ENCODE data around the gene KATNB1.

Gene KATNB1

GRCh38 chr16:57751539-57752202 lies 16.1 kb downstream of the KATNB1 start:
- TF ChIP-seq, protein P1, sequence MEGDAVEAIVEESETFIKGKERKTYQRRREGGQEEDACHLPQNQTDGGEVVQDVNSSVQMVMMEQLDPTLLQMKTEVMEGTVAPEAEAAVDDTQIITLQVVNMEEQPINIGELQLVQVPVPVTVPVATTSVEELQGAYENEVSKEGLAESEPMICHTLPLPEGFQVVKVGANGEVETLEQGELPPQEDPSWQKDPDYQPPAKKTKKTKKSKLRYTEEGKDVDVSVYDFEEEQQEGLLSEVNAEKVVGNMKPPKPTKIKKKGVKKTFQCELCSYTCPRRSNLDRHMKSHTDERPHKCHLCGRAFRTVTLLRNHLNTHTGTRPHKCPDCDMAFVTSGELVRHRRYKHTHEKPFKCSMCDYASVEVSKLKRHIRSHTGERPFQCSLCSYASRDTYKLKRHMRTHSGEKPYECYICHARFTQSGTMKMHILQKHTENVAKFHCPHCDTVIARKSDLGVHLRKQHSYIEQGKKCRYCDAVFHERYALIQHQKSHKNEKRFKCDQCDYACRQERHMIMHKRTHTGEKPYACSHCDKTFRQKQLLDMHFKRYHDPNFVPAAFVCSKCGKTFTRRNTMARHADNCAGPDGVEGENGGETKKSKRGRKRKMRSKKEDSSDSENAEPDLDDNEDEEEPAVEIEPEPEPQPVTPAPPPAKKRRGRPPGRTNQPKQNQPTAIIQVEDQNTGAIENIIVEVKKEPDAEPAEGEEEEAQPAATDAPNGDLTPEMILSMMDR (IDR thresholded peaks at IDR 0.05; ENCODE audit: low read depth, low read length): no peak
- DNase-seq (ENCODE audit: extremely low read depth, low read depth): no peak

DNA sequence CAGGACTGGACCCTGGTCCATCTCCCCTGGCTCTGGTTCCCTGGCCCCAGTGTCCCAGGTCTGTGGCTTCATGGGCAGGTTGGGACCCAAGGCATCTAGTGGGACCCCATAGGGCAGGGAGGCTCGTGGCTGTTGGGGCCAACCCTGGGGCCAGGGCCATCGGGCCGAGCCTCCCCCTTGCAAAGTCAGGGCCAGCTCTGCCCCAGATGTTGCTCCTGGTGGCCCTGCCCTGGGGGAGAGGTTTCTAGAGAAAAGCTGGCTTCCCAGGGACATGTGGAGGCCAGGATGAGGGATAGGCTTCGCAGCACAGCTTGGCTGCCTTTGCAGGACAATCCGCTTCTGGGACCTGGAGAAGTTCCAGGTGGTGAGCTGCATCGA lies 16.6 kb downstream of the KATNB1 start:
- TF ChIP-seq, protein P1 (IDR thresholded peaks at IDR 0.05; ENCODE audit: low read depth, low read length): no peak
- no peak for DNase-seq (ENCODE audit: extremely low read depth, low read depth)

GRCh38 chr16:57752581-57753447 lies 17.2 kb downstream of the KATNB1 start:
- TF ChIP-seq, protein P1 (IDR thresholded peaks at IDR 0.05; ENCODE audit: low read depth, low read length): no peak
- no peak for DNase-seq (ENCODE audit: extremely low read depth, low read depth)

- TF ChIP-seq, protein P1 (IDR thresholded peaks at IDR 0.05; ENCODE audit: low read depth, low read length): no peak
- no peak for DNase-seq (ENCODE audit: extremely low read depth, low read depth)
These were observed 18.1 kb downstream of the KATNB1 start for GRCh38 chr16:57753448-57754353.

- no peak for DNase-seq (ENCODE audit: extremely low read depth, low read depth)
These were observed 18.9 kb downstream of the KATNB1 start for GRCh38 chr16:57754354-57755060.

GRCh38 chr16:57755061-57755684 lies 19.6 kb downstream of the KATNB1 start:
- DNase-seq (ENCODE audit: extremely low read depth, low read depth): no peak
- TF ChIP-seq, protein P1 (IDR thresholded peaks at IDR 0.05; ENCODE audit: low read depth, low read length): no peak

More at GRCh38 chr16:57754354-57755060, 18.9 kb downstream of the KATNB1 start:
- TF ChIP-seq, protein P1 (IDR thresholded peaks at IDR 0.05; ENCODE audit: low read depth, low read length): no peak

All from AG09319 (cell line).